ENCODE data around the gene STKLD1.

GRCh38 chr9:133369933-133370332 is 6.2 kb upstream of the STKLD1 start:
- TF ChIP-seq GATA3 (IDR thresholded peaks at IDR 0.05; ENCODE audit: low read depth, low read length): no peak
- TF ChIP-seq GATA2 (IDR thresholded peaks at IDR 0.05; ENCODE audit: low read depth, low read length): no peak

Measured in SH-SY5Y (cell line).